RWPE2 (cell line): Measurements from ENCODE around the gene CTNNBIP1.

Source experiments
- ATAC-seq: fragments of 200-7000 bp; cut with Tn5 transposase; 3 replicates; pipeline ENCODE4 v1.9.1; 2021; ENCODE audit warnings: low read depth
- DNase-seq: peaks from one replicate; pipeline ENCODE4 v3.0.0-alpha.2; 2020; ENCODE audit warnings: low spot score
- H3K27ac ChIP-seq: fragments of 450-650 bp; 2 replicates; pipeline ENCODE4 v1.5.1; 2017; ENCODE audit warnings: mild to moderate bottlenecking; ENCODE audit not compliant: poor library complexity, severe bottlenecking
- H3K27me3 ChIP-seq: fragments of 250-450 bp; sonication (Bioruptor Pico); 2 replicates; pipeline ENCODE4 v1.5.1; 2021; ENCODE audit warnings: mild to moderate bottlenecking, moderate library complexity; ENCODE audit not compliant: insufficient read depth, poor library complexity, severe bottlenecking
- H3K36me3 ChIP-seq: fragments of 250-450 bp; sonication (Bioruptor Pico); 2 replicates; pipeline ENCODE4 v1.5.1; 2020; ENCODE audit warnings: low read depth, mild to moderate bottlenecking, moderate library complexity
- H3K4me1 ChIP-seq: fragments of 250-450 bp; sonication (Bioruptor Pico); 2 replicates; pipeline ENCODE4 v1.5.1; 2021; ENCODE audit warnings: mild to moderate bottlenecking, moderate library complexity; ENCODE audit not compliant: insufficient read depth, poor library complexity, severe bottlenecking
- H3K4me3 ChIP-seq: fragments of 250-450 bp; sonication (Bioruptor Pico); 2 replicates; pipeline ENCODE4 v1.5.1; 2021; ENCODE audit warnings: mild to moderate bottlenecking, moderate library complexity; ENCODE audit not compliant: severe bottlenecking
- H3K9me3 ChIP-seq: fragments of 250-450 bp; sonication (Bioruptor Pico); 2 replicates; pipeline ENCODE4 v1.5.1; 2021; ENCODE audit warnings: mild to moderate bottlenecking, moderate library complexity; ENCODE audit not compliant: severe bottlenecking
- TF ChIP-seq, protein P1 (sequence below): fragments of 450-650 bp; IDR thresholded peaks from one replicate; pipeline ENCODE4 v1.5.1; 2017; ENCODE audit warnings: mild to moderate bottlenecking, moderate library complexity; ENCODE audit not compliant: poor library complexity, severe bottlenecking

Gene CTNNBIP1

DNA sequence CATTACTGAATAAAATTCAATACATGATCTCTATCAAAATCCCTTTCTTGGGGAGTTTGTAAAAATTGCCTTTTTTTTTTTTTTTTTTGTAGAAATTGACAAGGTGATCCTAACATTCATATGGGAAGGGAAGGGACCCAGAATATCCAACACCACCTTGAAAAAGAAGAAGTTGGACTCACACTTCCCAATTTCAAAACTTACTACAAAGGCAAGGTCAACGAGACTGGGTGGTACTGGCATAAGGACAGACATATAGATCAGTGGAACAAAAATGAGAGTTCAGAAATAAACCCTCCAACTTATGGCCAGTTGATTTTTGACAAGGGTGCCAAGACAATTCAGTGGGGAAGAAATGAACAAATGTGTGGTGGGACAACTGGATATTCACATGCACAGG, 54.9 kb downstream of the CTNNBIP1 start:
- Histone ChIP-seq H3K4me1 (peaks cover 7% of the 10 kb centered on the region), H3K36me3 (peaks cover 34% of the 10 kb centered on the region), H3K9me3 (no peaks in the 10 kb centered on the region), H3K27ac (no peak overlapping the region), H3K27me3 (no peaks in the 10 kb centered on the region), H3K4me3 (no peak overlapping the region)
- ATAC-seq (no peak), DNase-seq (no peak)
- TF ChIP-seq, protein P1, sequence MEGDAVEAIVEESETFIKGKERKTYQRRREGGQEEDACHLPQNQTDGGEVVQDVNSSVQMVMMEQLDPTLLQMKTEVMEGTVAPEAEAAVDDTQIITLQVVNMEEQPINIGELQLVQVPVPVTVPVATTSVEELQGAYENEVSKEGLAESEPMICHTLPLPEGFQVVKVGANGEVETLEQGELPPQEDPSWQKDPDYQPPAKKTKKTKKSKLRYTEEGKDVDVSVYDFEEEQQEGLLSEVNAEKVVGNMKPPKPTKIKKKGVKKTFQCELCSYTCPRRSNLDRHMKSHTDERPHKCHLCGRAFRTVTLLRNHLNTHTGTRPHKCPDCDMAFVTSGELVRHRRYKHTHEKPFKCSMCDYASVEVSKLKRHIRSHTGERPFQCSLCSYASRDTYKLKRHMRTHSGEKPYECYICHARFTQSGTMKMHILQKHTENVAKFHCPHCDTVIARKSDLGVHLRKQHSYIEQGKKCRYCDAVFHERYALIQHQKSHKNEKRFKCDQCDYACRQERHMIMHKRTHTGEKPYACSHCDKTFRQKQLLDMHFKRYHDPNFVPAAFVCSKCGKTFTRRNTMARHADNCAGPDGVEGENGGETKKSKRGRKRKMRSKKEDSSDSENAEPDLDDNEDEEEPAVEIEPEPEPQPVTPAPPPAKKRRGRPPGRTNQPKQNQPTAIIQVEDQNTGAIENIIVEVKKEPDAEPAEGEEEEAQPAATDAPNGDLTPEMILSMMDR: no peak

DNA sequence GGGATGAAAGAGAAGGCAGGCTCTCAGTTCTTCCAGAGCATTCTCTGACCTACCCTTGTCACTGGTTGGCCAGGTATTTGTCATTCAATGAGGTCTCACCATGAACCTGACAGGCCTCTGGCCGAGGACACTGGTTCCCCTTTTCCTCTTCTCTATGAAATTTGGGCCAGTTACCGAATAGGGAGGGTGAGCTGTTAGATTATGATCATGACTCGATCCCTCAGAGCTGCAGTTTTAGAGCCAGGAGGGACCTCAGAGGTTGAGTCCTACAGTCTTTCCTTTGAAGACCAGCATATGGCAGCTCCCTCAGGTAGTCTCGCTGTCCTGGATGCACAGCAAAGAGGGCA, 56.8 kb downstream of the CTNNBIP1 start:
- Histone ChIP-seq H3K4me3 (no peak overlapping the region), H3K27ac (no peak overlapping the region)

DNA sequence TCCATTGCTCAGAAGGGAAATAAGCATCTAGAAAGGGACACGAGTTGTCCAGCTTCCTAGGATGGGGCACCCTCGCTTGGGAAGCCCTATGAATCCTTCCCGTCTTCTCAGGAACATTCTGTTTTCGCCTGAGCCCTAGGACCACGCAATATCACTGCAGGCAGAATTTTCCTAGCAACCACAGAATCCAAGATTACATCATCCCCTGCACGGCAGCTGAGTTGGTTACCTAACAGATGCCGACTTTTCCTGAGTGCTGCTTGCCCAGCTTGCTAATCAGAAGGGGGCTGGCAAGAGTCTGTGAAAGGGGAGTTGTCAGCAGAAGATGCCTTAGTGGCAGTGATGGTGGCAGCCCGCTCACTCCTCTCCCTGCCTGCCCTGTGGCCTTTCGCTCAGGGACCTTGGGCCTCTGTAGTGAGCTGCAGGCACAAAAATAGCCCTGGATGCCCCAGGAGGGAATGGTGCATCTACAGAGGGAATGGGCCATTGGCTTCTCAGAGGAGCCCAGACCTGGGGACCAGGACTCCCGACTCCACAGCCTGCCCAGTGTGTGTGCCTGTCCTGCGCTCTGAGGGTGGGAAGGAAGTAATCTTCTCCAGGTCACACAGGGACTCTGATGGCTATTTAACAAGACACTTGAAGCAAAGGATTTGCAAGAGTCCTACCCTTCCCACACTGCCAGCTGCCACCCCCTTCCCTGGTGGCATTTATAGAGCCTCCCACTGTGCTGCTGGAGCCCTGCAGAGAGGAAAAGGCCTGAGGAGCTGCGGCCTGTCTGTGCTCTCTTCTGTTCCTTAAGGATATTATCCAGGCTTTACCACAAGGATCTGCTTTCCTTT, 57.4 kb downstream of the CTNNBIP1 start:
- TF ChIP-seq, protein P1: no peak
- Histone ChIP-seq H3K27ac (no peak overlapping the region), H3K9me3 (no peaks in the 10 kb centered on the region), H3K27me3 (no peaks in the 10 kb centered on the region), H3K36me3 (peaks cover 27% of the 10 kb centered on the region), H3K4me3 (no peak overlapping the region), H3K4me1 (peaks cover 7% of the 10 kb centered on the region)
- no peak for DNase-seq
- peak; percentile 81 for ATAC-seq

More for the DNA sequence above, 56.8 kb downstream of the CTNNBIP1 start:
- DNase-seq (no peak), ATAC-seq (no peak)
- Histone ChIP-seq H3K27me3 (no peaks in the 10 kb centered on the region), H3K9me3 (no peaks in the 10 kb centered on the region), H3K4me1 (peaks cover 7% of the 10 kb centered on the region), H3K36me3 (peaks cover 29% of the 10 kb centered on the region)
- TF ChIP-seq, protein P1: no peak

DNA sequence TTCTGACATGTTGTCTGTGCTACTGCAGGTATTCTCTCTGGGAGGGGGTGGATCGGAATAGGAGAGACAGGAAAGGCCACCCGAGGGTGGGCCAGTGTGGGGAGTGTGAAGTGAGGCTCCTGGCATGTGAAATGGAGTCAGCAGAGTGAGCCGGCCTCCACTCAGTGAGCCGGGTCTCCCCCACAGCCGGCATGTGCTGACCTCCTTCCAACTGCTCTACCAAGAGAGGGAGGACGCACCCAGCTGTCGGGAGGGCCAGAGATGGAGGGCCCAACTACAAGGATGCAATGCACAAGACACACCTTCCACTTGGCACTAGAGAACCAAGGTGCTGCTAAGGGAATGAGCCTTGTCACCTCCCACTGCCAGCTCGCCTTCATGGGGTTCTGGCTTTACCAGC, 58.1 kb downstream of the CTNNBIP1 start:
- Histone ChIP-seq H3K4me3 (no peak overlapping the region), H3K27ac (no peak overlapping the region), H3K9me3 (no peaks in the 10 kb centered on the region), H3K27me3 (no peaks in the 10 kb centered on the region), H3K36me3 (peaks cover 27% of the 10 kb centered on the region), H3K4me1 (peaks cover 7% of the 10 kb centered on the region)
- DNase-seq (no peak), ATAC-seq (peak; percentile 30; the same call in 2 of the 3 replicates)
- TF ChIP-seq, protein P1: no peak
